ENCODE data around the gene SPANXC.
"Not testable (repeated sequence)": the region's sequence is repeated elsewhere in the genome, so short reads cannot be mapped to it uniquely, and the experiment has no call there.

Gene SPANXC, protein sequence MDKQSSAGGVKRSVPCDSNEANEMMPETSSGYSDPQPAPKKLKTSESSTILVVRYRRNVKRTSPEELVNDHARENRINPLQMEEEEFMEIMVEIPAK

DNA sequence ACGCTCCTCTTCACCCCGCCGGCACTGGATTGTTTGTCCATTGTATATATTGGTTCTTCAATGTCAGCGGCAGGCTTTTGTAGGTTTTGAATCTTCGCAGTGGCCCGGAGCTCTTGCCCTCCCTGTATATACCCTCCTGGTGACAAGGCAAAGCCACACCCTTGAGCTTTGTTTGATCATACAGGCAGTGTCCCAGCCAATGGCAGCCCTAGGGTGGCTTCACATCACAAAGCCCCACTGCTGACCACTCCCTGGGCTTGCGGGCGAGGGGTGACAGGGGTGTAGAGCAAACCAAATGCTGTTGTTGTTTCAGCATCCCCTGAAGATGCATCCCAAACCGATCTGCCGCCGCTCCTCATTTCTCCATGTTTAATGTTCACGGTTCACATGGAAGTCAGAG lies at the start of gene SPANXC:
TSS of gene SPANXC (minus strand) at position 101 of the 400 bp plus-strand sequence. CDS start at position 41, 60 bp downstream.
- not testable (repeated sequence) for DNase-seq (ENCODE audit: low read depth)

DNA sequence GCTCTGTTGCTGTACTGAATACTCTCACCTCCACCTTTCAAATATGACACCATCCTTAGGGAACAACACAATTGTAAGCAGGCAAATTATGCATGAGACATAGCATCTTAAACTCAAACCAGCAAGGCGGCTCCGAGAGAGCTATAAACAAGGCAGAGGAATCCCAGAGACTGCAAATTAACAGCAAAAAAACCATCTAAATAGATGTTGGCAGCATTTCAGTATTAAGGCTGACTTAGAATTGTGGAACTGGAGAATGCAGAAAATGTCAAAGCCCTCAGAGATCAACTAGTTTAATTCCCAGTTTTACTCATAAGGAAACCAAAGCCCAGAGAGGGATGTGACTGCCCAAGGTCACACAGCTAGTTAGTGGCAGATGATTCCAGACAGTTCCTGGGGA lies 37.2 kb upstream of the SPANXC start:
- DNase-seq (ENCODE audit: low read depth) = no peak

DNA sequence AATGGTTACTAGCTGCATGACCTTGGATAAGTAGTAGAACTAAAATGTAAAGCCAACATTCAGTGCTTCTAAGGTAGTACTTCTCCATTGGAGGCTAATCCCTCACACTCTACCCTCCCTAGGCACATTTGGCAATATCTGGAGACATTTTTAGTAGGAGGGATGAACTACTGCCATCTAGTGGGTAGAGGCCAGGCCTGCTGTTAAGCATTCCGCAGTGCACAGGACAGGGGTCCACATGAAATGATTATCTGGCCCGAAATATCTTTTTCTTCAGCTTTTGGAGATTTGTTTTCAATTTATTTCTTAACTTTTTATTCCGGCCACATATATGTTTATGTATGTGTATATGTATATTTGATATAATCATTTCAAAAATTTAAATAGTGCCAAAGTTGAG lies 36.0 kb upstream of the SPANXC start:
- no peak for DNase-seq (ENCODE audit: low read depth)

DNA sequence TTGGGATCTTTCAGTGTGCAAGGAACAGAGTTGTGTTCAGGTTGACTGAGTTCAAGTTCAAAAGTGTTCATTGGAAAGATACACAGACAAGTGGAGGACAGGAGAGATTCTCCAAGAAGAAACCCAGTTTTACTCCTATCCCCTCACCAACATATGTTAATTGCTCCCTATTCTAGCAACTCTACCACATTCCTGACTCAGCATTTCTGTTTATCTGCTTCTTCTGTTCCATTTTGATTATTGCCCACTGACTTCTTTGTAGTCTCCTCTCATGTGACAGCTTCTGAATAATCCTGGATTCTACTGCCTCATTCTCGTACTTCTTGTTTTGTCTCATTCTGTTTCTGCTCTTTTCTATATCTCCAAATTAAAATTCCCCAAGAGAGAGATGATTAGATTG lies 15.8 kb upstream of the SPANXC start:
- DNase-seq (ENCODE audit: low read depth) = no peak

DNA sequence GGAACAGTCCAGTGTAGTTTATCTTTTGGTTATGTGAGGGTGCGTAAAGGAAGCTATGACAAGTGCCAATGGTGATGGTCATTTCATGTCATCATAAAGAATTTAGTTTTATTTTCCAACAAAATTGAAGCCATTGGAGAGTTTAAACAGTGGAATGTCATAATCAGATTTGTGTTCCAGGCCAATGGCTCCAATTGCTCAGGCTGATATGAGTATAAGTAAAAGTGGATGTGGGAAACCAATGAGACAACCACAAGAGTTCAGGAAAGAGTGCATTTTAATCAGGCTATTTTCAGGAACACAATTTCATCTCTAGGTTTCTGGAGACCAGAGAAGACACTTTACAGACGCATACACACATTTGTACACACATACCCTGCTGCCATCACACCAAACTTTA lies 20.7 kb downstream of the SPANXC start:
- DNase-seq (ENCODE audit: low read depth) = no peak

DNA sequence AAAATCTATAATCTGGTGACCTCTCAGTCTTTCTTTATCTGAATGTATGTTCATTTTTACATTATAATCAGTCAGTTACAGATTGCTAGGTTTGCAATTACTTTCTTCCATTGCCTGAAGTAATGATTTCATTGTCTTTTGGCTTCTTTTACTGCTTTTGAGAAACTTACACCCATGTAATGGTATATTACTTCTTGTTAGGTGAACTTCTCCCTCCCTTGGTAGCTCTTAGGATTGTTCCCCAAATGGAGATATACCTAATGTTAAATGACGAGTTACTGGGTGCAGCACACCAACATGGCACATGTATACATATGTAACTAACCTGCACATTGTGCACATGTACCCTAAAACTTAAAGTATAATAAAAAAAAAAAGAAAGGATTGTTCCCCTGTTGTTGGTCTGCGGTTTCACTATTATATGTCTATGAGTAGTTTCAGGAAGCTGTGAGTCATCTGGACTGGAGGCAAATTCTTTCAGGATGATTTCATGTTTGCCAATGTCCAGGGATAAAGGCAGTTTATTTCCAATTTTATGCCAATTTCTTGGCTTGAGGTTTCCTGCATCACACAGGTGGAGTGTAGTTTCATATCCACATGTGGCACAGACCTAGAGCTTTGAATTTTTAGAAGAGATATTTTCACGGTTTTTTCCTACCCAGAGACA lies 21.8 kb downstream of the SPANXC start:
- DNase-seq (ENCODE audit: low read depth) = peak; percentile 43

DNA sequence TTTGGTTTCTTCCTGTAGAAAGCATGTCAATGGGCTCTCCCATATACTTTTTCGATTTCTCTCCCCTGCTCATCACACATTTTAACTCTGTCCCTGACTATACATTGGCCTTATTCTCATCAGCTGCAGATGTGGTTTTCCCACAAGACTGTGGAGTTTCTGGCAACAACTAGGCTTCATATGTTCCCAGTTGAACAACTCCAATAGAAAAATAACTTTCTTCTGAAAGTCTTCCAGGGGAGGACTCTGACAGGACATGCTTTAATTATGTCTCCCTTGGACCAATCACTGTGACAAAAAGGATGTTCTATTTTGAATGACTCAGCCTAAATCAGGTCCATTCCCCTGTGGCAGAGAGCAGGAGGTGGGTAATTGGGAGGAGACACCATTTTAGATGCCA lies 28.1 kb downstream of the SPANXC start:
- no peak for DNase-seq (ENCODE audit: low read depth)

DNA sequence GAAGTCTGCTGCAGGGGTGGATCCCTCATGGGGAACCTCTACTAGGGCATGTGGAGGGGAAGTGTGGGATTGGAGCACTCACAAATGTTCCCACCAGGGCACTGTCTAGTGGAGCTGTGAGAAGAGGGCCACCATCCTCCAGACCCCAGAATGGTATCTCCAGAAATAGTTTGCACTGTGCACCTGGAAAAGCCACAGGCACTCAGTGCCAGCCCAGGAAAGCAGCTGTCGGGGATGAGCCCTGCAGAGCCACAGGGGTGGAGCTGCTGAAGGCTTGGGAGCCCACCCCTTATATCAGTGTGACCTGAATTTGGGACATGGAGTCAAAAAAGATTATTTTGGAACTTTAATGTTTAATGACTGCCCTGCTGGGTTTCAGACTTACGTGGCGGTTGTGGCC lies 40.4 kb downstream of the SPANXC start:
- no peak for DNase-seq (ENCODE audit: low read depth)
